BLaER1 (cell line): Measurements from ENCODE around the gene TRAF1.

Experiments used
- H3K27ac ChIP-seq: shearing (Covaris generic); formaldehyde crosslinking; 2 replicates; pipeline ENCODE4 v1.8.1; 2022
- H3K27me3 ChIP-seq: shearing (Covaris generic); formaldehyde crosslinking; 2 replicates; pipeline ENCODE4 v1.8.1; 2022
- H3K36me3 ChIP-seq: shearing (Covaris generic); formaldehyde crosslinking; 2 replicates; pipeline ENCODE4 v1.8.1; 2022
- H3K4me1 ChIP-seq: shearing (Covaris generic); formaldehyde crosslinking; 2 replicates; pipeline ENCODE4 v1.8.1; 2022
- H3K4me2 ChIP-seq: shearing (Covaris generic); formaldehyde crosslinking; 2 replicates; pipeline ENCODE4 v1.8.1; 2022
- H3K4me3 ChIP-seq: shearing (Covaris generic); formaldehyde crosslinking; 2 replicates; pipeline ENCODE4 v1.8.1; 2022
- H3K9ac ChIP-seq: shearing (Covaris generic); formaldehyde crosslinking; 2 replicates; pipeline ENCODE4 v1.8.1; 2022
- H3K9me3 ChIP-seq: shearing (Covaris generic); formaldehyde crosslinking; 2 replicates; pipeline ENCODE4 v1.8.1; 2022
- H4K20me1 ChIP-seq: shearing (Covaris generic); formaldehyde crosslinking; 2 replicates; pipeline ENCODE4 v1.8.1; 2022
- Cebpa-rat ChIP-seq: shearing (Covaris generic); IDR thresholded peaks from 2 replicates; pipeline ENCODE4 v1.8.1; 2022

Gene TRAF1

GRCh38 chr9:120934281-120934680 is 7.7 kb upstream of the TRAF1 start:
- Histone ChIP-seq H3K27me3 (no peaks in the 10 kb centered on the region), H3K9ac (no peak overlapping the region), H3K36me3 (no peaks in the 10 kb centered on the region), H3K4me3 (no peak overlapping the region), H3K4me2 (peak overlapping the region; percentile 87), H3K9me3 (no peaks in the 10 kb centered on the region), H4K20me1 (no peaks in the 10 kb centered on the region), H3K4me1 (peaks cover 91% of the 10 kb centered on the region), H3K27ac (0 out of 2 replicates have a peak overlapping the region, but pooled peaks have one; percentile 75)
- no peak for TF ChIP-seq Cebpa-rat

GRCh38 chr9:120933310-120934055 is 6.9 kb upstream of the TRAF1 start:
- H3K4me1 ChIP-seq: peaks cover 95% of the 10 kb centered on the region
- TF ChIP-seq Cebpa-rat: no peak
- H3K27me3 ChIP-seq: no peaks in the 10 kb centered on the region
- no peaks in the 10 kb centered on the region for H4K20me1 ChIP-seq
- H3K4me3 ChIP-seq: no peak overlapping the region
- peak overlapping the region; percentile 87 for H3K4me2 ChIP-seq
- H3K27ac ChIP-seq: no peak overlapping the region
- H3K9me3 ChIP-seq: no peaks in the 10 kb centered on the region
- H3K9ac ChIP-seq: no peak overlapping the region
- no peaks in the 10 kb centered on the region for H3K36me3 ChIP-seq

GRCh38 chr9:120932086-120932823 is 5.7 kb upstream of the TRAF1 start:
- no peak for TF ChIP-seq Cebpa-rat
- H3K4me2 ChIP-seq: peak overlapping the region; percentile 87
- H3K9ac ChIP-seq: peak overlapping the region; percentile 79
- H3K27ac ChIP-seq: peak overlapping the region; percentile 89
- no peaks in the 10 kb centered on the region for H4K20me1 ChIP-seq
- H3K9me3 ChIP-seq: no peaks in the 10 kb centered on the region
- no peaks in the 10 kb centered on the region for H3K27me3 ChIP-seq
- H3K4me1 ChIP-seq: peaks cover 96% of the 10 kb centered on the region
- H3K4me3 ChIP-seq: peak overlapping the region; percentile 56
- no peaks in the 10 kb centered on the region for H3K36me3 ChIP-seq

GRCh38 chr9:120931231-120932085 is 4.9 kb upstream of the TRAF1 start:
- H3K27me3 ChIP-seq: no peaks in the 10 kb centered on the region
- H3K36me3 ChIP-seq: no peaks in the 10 kb centered on the region
- H3K9ac ChIP-seq: peak overlapping the region; percentile 79
- H3K4me3 ChIP-seq: peak overlapping the region; percentile 56
- H3K4me2 ChIP-seq: peak overlapping the region; percentile 87
- H4K20me1 ChIP-seq: no peaks in the 10 kb centered on the region
- peaks cover 96% of the 10 kb centered on the region for H3K4me1 ChIP-seq
- H3K9me3 ChIP-seq: no peaks in the 10 kb centered on the region
- H3K27ac ChIP-seq: peak overlapping the region; percentile 89
- TF ChIP-seq Cebpa-rat: no peak

- H3K27me3 ChIP-seq: no peaks in the 10 kb centered on the region
- no peak for TF ChIP-seq Cebpa-rat
- no peaks in the 10 kb centered on the region for H3K9me3 ChIP-seq
- H3K36me3 ChIP-seq: no peaks in the 10 kb centered on the region
- peak overlapping the region; percentile 84 for H3K27ac ChIP-seq
- H3K4me3 ChIP-seq: peak overlapping the region; percentile 73
- no peaks in the 10 kb centered on the region for H4K20me1 ChIP-seq
- peak overlapping the region; percentile 82 for H3K9ac ChIP-seq
- H3K4me2 ChIP-seq: peak overlapping the region; percentile 98
- H3K4me1 ChIP-seq: peaks cover 96% of the 10 kb centered on the region
Observed at GRCh38 chr9:120929229-120929791, 2.7 kb upstream of the TRAF1 start.

- Histone ChIP-seq H3K9ac (peak overlapping the region; percentile 82), H3K4me1 (peaks cover 92% of the 10 kb centered on the region), H3K4me3 (peak overlapping the region; percentile 73), H3K9me3 (no peaks in the 10 kb centered on the region), H3K4me2 (peak overlapping the region; percentile 98), H4K20me1 (no peaks in the 10 kb centered on the region), H3K27ac (peak overlapping the region; percentile 84), H3K27me3 (no peaks in the 10 kb centered on the region), H3K36me3 (no peaks in the 10 kb centered on the region)
- TF ChIP-seq Cebpa-rat: no peak
Observed at GRCh38 chr9:120928483-120929228, 2.1 kb upstream of the TRAF1 start.

GRCh38 chr9:120928015-120928482 is 1.5 kb upstream of the TRAF1 start:
- Histone ChIP-seq H4K20me1 (no peaks in the 10 kb centered on the region), H3K9ac (peak overlapping the region; percentile 82), H3K4me2 (peak overlapping the region; percentile 98), H3K27me3 (no peaks in the 10 kb centered on the region), H3K4me3 (peak overlapping the region; percentile 73), H3K27ac (peak overlapping the region; percentile 84), H3K9me3 (no peaks in the 10 kb centered on the region), H3K4me1 (peaks cover 86% of the 10 kb centered on the region), H3K36me3 (no peaks in the 10 kb centered on the region)
- TF ChIP-seq Cebpa-rat: no peak

GRCh38 chr9:120927269-120928014 is 846 bp upstream of the TRAF1 start:
- Histone ChIP-seq H4K20me1 (no peaks in the 10 kb centered on the region), H3K9ac (no peak overlapping the region), H3K4me3 (peak overlapping the region; percentile 73; the same call in 1 of the 2 replicates), H3K27me3 (no peaks in the 10 kb centered on the region), H3K36me3 (no peaks in the 10 kb centered on the region), H3K27ac (no peak overlapping the region), H3K4me2 (peak overlapping the region; percentile 98), H3K9me3 (no peaks in the 10 kb centered on the region), H3K4me1 (peaks cover 80% of the 10 kb centered on the region)
- TF ChIP-seq Cebpa-rat: no peak
